AG09309 (cell line): Measurements from ENCODE around the gene TRUB2.
"Not testable (repeated sequence)": the region's sequence is repeated elsewhere in the genome, so short reads cannot be mapped to it uniquely, and the experiment has no call there.

ENCODE experiments used
- DNase-seq: peaks from one replicate; pipeline ENCODE4 v3.0.0-alpha.2; 2010; ENCODE audit warnings: low read depth
- H3K4me3 ChIP-seq: 2 replicates; pipeline ENCODE4 v1.5.1; 2011; ENCODE audit warnings: mild to moderate bottlenecking, low read depth, low read length, moderate library complexity; ENCODE audit not compliant: control insufficient read depth
- CTCF ChIP-seq: IDR thresholded peaks from 2 replicates; pipeline ENCODE4 v1.5.1; 2011; ENCODE audit warnings: mild to moderate bottlenecking, low read depth, low read length, inconsistent platforms; ENCODE audit not compliant: insufficient read depth, control insufficient read depth; ENCODE audit errors: missing control alignments

TRUB2 gene

DNA sequence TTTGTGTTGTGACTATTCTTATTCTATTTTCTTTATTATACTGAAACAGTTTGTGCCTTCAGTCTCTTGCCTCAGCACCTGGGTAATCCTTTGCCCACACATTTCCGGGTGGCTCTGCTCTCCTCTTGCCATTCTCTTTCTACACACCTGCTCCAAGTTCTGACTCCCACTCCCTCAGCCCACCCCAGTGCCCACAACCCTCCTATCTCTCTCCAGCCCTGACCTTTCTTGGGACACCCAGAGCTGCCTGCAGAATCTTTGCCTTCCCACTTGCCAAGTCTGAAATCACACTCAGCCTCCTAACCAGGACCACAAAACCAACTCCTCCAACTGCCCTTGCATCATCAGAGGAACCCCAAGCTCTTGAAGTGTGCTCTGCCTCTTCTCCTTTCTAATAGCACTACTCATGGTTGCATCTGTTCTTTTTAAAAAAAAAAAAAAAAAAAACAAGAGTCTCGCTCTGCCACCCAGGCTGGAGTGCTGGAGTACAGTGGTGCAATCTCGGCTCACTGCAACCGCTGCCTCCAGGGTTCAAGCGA is 42.1 kb downstream of the TRUB2 start:
- DNase-seq = no peak
- H3K4me3 ChIP-seq = no peak overlapping the region
- TF ChIP-seq CTCF = no peak

GRCh38 chr9:128279088-128280073 is 42.9 kb downstream of the TRUB2 start:
- not testable (repeated sequence) for H3K4me3 ChIP-seq, DNase-seq

GRCh38 chr9:128276574-128277270 is 45.5 kb downstream of the TRUB2 start:
- DNase-seq = no peak
- TF ChIP-seq CTCF = no peak
- H3K4me3 ChIP-seq = peak overlapping the region; percentile 76

GRCh38 chr9:128276008-128276573 is 46.2 kb downstream of the TRUB2 start, which contains the start of gene SWI5:
Gene SWI5 (plus strand): TSS chr9:128276276.
- no peak for TF ChIP-seq CTCF
- peak within 1 kb of the TSS; percentile 76 for H3K4me3 ChIP-seq
- DNase-seq = peak; percentile 96

GRCh38 chr9:128275198-128276007 is 46.8 kb downstream of the TRUB2 start, which contains the start of gene GOLGA2:
Gene GOLGA2 (minus strand): TSS chr9:128276007. CDS start chr9:128275976, 31 bp downstream.
- no peak for TF ChIP-seq CTCF
- DNase-seq = no peak
- H3K4me3 ChIP-seq = peak within 1 kb of the TSS; percentile 76

DNA sequence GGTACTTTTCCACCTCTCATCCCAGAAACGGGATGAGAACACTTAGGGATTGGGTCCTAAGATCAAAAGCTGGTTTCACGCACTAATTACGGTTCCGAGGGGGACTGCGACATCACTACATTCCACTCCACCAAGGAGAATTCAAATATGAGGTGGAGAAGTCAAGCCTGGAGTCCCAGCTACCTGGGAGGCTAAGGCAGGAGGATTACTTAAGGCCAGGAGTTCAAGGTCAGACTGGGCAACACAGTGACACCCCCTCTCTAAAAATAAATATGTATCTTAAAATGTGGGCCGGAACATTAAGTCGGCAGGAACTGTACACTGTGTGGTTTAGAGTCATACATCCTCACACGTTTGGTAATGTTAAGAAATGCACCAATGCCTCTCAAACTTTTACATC is 48.0 kb downstream of the TRUB2 start:
- TF ChIP-seq CTCF = no peak
- H3K4me3 ChIP-seq = peak overlapping the region; percentile 76
- no peak for DNase-seq
